DND-41 (cell line): ENCODE measurements around the gene ACAP3.

Experiments
- EZH2 ChIP-seq: IDR thresholded peaks from 3 replicates; pipeline ENCODE4 v1.6.1; 2012; ENCODE audit warnings: borderline replicate concordance, low read depth, mild to moderate bottlenecking, moderate library complexity, low read length, inconsistent platforms; ENCODE audit not compliant: severe bottlenecking
- TF ChIP-seq, protein P1 (sequence below): IDR thresholded peaks from 2 replicates; pipeline ENCODE4 v1.5.1; 2012; ENCODE audit warnings: borderline replicate concordance, low read length, moderate library complexity, mild to moderate bottlenecking; ENCODE audit not compliant: poor library complexity, severe bottlenecking; ENCODE audit errors: extremely low read depth

DNA sequence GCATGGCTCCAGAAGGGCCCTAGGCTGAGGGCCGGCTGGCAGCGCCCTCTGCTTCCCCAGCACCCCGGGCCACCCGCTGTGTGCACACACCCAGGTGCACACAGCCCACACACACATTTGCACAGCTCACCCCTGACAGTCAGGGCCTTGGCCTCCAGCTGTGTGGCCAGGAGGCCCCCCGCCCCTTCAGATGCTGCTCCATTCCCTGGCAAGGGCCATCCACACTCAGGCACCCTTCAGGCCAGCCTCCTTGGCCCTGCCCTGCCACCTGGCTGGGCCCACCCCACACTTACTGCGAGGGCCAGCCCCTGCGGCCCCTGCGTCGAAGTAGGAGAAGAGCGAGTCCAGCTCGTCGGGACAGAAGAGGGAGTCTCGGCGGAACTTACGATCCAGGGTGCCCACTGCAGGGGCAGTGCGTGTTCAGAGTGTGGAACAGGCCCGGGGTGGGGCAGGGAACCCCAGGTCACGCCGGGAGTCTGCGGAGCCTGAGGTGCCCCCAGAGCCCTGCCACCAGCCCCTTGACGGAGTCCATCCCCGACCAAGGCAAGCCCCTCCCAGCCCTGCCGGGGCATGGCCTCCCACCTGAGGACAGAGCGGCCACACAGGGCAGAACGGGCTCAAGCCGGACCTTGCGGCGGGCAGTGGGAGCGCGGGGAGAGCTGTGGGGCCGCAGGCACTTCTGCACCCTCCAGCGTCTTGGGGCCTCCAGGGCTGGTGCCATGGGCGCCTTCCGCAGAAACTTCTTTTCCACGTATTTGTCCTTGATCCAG is 12.4 kb downstream of the ACAP3 start:
- TF ChIP-seq, protein P1, sequence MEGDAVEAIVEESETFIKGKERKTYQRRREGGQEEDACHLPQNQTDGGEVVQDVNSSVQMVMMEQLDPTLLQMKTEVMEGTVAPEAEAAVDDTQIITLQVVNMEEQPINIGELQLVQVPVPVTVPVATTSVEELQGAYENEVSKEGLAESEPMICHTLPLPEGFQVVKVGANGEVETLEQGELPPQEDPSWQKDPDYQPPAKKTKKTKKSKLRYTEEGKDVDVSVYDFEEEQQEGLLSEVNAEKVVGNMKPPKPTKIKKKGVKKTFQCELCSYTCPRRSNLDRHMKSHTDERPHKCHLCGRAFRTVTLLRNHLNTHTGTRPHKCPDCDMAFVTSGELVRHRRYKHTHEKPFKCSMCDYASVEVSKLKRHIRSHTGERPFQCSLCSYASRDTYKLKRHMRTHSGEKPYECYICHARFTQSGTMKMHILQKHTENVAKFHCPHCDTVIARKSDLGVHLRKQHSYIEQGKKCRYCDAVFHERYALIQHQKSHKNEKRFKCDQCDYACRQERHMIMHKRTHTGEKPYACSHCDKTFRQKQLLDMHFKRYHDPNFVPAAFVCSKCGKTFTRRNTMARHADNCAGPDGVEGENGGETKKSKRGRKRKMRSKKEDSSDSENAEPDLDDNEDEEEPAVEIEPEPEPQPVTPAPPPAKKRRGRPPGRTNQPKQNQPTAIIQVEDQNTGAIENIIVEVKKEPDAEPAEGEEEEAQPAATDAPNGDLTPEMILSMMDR = no peak
- no peak for TF ChIP-seq EZH2
